Measurements from ENCODE around the gene ANKRD33B.
"Not testable (repeated sequence)": the region's sequence is repeated elsewhere in the genome, so short reads cannot be mapped to it uniquely, and the experiment has no call there.

ANKRD33B gene

DNA sequence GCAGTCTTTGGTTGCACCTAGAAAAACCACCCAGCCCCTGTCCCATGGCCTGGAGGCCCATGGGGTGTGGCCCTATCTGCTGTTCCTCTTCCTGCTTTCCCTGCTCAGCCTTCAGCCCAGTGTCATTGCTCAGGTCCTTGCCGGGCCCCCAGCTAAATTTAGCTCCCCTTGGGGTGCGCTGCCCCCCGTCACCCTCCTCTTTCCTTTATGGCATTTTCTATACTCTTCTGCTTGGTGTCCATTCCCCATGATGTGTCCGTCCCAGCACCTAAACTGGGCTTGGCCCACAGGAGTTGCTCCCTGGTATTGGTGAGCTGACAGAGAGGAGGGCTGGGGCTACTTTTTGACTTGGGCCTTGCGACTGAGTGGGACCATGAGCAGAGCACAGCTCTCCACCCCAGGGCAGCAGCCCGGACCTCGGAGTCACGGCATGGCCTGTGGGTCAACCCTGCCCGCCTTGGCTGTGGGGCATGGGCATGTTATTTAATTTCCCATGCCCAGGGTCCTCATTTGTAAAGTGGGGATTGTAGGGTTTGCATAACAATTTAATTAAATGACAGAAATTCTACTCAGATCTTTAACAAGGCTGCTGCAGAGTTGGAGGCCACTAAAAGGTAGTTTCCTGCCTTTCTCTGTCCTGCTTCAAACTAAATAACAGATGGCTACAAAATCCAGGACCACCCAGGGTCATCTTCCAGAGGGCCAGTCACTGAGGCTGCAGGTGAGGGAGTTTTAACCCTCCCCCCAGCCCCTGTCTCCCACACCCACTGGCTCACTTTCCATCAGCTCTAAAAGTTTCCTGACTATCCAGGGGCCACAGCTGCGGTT is 99.0 kb downstream of the ANKRD33B start:
- DNase-seq, result no peak

DNA sequence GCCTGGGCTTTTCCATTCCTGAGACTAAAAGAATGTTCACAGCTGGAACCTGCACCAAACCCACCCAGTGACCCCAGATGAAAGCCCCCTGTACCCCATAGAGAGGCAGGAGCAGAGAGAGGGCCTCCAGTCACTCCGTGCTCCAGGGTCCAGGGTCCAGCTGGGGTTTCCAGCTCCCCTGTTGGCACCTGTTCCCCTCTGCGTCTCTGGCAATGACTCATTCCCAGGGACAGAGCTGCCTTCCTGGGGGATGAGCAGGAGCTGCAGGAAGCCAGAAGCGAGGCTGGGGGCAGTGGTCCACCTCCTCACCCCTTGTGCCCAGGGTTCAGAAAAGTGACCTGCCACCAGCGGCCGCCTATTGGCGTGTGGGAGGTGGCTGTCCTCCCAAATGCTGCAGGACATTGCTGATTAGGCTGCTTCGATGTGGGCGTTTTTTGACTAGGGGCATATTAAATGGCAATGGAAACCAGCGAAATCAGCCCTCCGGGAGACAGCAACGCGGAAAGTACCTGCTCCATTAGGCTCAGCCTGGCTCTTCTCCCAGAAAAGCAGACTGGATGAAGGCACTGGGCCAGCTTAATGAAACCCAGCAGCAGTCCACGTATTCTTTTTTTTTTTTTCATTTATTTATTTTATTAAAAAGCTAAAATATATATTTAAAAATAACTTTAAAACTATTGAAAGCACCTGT is 99.8 kb downstream of the ANKRD33B start:
- no peak for DNase-seq

DNA sequence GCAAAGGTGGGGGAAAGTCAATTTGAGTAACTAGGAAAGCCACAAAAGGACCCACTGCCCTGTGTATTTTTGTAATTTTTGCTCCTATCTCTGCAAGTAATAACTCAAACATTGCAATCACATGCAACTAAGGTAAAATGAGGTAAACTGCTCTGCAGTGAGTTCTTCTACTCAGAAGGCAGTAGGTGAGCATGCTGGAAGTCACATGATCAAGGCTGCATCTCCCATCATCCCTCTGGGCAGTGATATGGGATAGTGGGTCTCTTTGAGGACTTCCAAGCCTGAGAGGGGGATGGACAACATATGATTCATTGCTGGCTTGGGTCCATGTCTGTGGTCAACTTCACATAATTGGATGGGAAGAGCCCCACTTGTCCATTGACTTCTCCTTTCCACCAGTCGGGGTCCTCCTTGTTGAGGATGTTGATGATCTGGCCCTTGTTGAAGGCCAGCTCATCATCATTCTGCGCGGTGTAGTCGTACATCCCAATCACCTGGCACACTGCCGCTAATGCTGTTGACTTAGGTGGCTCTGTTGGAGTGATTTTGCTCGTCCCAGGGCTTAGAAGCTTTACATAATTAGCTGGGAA is 100.4 kb downstream of the ANKRD33B start:
- DNase-seq, result not testable (repeated sequence)

DNA sequence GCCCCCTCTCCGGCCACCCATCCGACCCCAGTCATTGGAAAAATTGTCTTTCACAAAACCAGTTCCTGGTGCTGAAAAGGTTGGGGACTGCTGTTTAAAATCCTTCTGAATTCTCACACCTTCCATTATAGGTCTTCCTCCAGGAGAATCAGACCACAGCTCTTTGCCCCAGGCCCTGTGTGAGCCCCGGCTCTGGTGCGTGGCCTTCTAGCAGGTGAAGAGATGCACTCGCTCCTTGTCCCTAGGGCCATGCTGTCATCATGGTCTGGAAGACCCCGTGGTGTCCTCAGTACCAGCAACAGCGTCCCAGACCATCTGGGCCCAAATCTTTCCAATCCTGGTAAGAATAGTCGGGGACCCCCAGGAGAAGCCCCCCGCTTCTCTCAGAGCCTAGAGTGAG is 101.9 kb downstream of the ANKRD33B start:
- no peak for DNase-seq

DNA sequence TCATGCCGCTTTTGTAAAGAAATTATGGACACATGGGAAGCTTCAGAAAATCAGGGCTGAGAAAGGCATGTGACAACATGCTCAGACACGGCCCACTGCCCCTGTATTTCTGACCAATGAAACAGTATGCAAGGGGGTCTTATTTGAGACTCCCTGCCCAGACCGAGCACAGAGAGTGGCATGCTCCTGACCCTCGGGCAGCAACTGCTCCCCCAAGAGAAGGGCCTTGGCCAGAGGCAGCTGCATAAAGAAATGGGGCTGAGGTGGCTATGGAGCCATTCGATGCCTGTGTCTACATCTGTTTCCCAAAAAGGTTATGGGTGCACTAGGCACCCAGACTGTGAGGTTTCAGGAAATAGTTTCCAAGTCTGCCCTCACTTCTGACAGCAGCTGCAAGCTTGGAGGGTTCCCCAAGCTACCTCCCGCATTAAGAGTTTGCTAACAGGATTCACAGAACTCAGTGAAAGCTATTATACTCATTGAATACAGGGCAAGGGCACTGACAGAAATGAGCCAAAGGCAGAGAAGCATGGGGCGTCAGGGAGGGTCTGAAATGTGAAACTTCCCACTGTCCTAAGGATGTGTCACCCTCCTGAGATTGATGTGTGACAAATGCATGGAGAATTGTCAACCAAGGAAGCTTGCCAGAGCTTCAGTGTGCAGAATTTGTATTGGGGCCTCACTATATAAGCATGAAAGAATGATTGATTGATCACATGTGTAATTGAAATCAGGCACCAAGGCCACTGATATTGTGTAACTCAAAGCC is 102.8 kb downstream of the ANKRD33B start:
- no peak for DNase-seq

DNA sequence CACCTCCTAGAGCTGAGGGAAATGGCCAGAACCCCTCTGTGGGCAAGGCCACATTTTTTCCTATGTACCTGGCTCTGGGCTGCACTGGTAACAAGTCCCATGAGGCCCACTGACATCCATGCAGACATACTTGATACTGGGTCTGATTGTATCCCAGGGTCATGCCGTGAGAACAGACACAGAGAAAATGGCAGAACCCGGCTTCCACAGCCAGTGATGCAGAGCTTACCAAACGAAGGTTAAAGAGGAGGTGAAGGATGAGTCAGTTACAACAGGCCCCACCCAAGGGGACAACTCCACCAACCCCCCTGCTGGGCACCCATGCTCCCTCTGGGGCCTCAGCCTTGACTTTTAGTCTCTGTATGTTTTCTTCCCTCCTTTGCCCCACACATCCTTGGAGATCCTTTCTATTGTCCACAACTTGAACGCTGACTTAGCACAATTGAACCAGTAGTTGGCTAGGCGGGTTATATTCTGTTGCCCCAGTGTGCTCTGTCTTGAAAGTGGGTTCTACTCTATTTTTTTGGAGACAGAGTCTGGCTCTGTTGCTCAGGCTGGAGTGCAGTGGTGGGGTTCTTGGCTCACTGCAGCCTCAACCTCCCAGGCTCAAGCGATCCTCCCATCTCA is 103.7 kb downstream of the ANKRD33B start:
- no peak for DNase-seq

DNA sequence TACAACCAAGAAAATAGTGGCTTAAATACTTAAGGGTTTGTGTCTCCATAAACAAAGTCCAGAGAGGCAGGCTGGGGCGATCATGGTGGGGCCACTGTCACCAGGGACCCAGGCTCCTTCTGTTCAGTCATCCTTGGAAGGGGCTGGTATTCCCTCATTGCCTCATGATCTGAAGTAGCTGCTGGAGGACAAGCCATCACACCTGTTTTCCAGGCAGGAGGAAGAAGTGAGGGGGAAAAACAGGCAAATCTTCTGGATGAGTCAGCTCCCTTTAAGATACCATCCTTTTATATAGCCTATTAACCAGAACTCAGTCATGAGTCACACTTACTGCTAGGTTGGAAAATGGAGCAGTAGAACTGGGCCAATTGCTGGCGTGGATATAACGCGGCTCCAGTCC is 104.8 kb downstream of the ANKRD33B start:
- DNase-seq, result no peak

DNA sequence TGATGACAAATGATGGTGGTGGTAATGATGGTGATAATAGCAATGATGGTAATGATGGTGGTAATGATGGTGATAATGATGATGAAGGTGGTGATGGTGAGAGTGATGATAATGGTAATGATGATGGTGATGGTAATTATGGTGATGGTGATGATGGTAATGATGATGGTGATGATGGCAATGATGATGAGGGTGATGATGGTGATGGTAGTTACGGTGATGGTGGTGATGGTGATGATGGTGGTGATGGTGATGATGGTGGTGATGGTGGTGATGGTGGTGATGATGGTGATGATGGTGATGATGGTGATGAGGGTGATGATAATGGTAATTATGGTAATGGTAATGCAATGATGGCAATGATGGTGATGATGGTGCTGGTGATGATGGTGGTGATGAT is 106.1 kb downstream of the ANKRD33B start:
- DNase-seq, result no peak

DNA sequence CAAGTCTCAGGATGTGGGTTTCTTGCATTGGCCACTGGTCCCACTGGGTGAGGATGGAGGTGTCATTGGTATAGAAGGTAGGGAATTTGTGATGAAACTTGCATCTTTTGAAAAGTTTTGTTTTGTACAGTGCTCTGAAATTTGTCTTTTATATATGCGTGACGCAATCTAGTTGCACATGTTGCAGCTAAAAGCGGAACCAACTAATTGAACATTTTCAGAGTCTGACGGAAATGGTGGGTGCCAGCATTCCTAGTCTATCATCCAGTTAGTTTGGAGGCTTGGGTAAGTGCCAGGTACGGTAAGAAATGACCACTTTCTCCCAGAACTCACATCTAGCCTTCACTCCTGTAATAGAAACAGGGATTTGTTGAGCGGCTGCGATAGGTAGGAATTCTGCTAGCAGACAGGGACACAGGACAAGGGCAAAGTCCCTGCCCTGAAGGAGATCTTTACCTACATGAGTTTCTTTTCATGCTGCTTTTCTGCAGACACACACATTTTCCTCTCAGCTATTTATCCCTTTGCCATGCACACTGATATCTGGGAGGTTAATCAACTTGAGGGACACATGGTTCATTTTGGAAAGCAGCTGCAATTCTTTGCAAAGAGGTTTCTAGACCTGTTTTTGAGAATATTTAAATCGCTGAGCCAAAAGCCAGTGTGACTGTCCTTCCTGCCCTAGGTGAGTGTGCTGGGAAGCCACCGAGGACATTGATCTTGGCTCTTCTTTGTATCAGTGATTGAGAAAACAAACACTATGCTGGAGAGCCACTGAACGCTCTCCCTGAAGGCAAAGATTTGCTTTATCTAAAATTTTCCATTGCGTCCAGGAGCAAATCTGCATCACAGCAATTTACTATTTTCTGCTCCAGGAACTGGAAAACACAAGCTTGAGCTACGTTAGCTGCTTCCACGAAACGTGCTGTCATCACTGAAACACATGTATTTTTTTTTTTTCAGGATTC is 107.5 kb downstream of the ANKRD33B start:
- DNase-seq, result no peak

DNA sequence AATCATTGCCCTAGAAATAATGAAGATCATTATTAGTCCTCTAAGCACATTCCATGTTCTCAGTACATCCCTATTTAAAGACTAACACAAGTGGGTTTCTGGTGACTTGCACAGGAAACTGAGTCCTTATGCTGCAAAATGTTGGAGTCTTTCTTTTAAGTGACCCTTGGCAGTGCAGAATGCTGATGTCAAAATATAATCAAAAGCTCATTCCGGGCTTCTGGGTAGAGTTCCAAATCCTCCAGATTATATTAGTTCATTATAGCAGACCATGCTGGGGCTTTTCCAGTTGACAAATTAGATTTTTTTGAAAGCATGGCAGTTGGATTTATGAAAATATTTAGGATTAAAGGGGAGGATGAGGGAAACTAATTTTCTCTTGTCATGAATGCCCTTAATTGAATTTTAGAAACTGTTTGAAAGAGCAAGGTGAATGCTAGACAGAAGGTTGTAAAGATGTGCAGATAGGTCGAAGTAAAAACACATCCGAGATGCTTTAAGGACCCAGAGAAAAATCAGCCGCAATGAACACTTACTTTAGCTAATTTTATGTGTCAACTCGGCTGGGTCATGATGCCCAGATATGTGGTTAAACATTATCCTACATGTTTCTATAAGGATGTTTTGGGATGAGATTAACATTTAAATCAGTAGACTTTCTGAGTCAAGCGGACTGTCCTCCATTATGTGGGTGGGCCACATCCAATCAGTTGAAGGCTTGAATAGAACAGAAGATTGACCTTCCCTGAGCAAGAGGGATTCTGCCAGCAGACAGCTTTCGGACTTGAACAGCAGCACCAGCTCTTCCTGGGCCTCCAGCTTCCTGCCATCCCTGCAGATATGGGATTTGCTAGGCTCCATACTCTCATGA is 108.5 kb downstream of the ANKRD33B start:
- DNase-seq, result no peak

DNA sequence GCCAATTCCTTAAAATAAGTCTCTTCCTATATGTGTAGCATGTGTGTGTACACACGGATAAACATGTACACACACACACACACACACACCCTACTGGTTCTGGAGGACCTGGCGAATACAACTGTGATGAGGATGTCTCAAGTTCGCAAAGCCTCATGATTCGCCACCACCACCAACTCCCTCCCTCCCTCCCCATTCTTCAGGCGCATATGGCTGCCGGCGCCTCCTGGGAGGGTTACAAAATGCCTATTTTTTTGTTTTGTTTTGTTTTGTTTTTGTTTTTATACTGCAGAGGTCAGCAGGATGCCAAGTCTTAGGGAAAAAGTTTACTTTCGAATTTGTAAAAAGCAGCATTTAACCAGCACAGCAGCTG is 109.1 kb downstream of the ANKRD33B start:
- no peak for DNase-seq

DNA sequence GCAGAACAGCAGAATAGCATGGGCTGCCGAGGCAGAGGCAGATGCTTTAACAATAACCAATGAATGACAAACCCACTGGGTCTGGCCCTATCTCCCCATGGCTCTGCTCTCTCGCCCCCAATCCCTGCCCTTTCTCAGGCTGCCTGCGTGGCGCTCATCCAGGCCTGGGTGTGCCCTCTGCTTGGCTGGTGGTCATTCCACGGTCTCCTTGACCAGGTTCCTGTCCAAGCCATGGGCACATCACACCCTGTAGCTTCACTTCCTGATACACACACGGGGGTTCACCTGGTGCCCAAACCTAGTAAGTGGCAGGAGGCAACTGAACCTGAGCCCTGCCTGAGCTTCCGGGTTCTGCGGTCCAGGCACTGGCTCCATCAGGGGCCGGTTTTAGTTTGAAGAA is 109.5 kb downstream of the ANKRD33B start:
- no peak for DNase-seq

DNA sequence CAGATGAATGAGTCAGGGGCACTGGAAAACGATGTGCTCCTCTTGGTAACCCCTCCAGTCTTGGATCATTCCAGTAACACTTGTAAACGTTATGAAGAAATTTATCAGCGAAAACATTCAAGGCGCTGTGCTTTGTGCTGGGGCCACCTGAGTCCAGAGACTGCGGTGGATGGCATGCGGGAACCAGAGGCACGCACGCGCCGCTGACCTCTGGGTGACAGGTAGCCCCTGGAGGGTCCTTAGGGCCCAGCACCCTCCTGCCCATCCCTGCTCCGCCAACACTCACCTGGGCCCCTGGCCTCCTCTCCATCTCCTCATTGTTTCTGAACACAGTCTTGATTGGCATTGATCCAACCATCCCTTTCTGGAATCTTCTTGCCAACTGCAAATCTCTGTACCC is 110.2 kb downstream of the ANKRD33B start:
- DNase-seq, result no peak

DNA sequence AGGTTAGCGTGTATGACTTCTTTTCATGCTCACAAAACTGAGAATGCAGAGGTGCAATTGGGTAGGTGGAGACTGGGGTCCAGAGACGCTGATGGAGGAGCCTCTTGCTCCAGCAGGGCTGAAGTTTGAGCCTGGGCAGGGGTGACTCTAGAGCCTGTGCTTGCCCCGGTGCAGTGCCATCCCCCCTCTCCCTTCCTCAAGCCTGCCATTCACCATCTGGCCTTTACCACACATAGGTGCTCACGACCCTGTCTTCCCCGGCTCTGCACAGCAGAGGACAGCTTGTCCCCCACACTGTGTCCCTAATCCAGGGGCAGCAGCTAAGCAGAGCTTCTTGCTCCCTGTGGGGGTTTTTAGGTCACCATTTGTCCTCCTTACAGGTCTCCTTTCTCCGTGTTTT is 110.7 kb downstream of the ANKRD33B start:
- no peak for DNase-seq

DNA sequence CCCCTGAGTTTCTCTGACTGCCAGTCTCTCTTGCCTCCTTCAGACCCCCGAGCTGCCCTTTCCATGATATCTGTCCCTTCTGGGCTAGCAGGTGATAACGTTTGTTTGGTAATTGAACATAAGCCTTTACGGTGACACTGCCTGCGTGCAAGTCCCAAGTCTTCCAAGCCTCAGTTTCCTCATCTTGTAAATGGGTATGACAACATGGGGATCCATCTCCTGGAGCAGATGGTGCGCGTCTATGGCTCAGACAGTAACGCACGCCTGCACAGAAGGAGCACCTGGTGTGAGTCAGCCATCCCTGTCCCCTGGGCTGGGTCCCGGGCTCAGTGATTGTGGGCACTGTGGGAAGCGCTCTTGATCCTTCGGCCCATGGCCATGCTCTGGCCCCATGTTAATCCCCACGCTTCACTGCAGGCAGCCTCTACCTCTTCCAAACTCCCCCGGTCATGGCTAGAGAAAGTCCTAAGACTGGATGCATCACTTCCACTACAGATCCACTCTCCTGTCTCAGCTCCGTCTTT is 111.4 kb downstream of the ANKRD33B start:
- DNase-seq, result no peak

DNA sequence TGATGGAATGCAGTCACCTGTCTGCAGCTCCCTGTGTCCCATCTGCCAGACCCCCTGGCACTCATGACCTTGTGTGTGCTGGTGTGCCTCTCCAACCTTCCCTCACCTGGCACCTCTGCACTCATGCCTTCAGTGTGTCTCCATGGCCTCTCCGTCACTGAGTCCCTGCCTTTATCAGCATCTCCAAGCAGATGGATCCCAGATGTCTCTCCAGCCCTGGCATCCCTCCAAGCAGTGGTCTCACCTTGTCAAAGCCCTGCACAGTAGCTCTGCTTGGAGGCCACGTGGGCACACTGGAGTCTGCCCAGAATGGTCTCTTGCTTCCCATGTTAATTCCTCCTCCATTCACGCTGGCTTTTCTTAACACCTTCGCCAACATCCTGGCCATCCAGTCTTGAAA is 112.4 kb downstream of the ANKRD33B start:
- no peak for DNase-seq

DNA sequence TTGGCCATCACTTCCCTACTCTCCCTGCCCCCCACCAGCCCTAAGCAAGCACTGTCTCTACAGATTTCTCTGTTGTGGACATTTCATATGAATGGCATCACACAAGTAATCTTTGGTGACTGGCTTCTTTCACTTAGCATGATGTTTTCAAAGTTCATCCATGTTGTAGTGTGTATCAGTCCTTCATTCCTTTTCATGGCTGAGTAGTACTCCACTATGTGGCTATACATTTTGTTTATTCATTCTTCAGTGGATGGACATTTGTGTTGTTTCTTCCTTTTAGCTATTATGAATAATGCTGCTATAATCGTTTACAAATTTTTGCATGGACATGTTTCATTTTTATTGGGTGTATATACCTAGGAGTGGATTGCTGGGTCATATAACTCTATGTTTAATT is 113.1 kb downstream of the ANKRD33B start:
- DNase-seq, result no peak

DNA sequence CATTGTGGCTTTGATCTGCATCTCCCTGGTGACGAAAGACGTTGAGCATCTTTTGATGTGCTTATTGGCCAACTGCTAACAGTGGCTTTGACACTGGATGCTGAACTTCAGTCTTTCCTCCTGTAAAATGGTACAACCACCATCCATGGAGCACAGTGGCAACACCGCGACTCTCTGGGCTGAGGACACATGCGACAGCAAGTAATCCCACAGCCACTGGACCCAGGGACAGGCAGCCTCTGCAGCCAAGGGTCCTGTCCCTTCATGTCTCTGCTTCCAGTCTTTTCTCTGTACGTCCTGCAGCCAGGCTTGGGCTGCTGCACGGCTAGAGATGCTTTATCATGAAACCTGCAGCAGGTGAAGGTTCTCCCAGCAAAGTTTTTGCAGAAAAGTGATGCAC is 113.7 kb downstream of the ANKRD33B start:
- DNase-seq, result no peak

DNA sequence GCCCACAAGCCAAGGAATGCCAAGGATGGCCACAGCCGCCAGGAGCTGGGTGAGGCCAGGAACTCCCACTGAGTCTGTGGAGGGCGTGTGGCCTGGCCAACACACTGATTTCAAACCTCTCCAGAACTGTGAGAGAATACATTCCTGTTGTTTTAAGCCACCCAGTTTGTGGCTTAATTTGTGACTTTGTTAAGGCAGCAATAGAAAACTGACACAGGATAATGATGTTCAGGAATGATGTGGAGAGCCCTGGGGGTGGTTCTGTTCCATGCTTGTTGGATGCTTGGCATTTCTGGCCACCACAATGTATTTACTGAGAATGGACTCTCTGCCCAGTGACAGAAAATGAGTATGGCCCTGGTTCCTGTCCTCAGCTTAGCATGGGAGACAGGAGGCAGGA is 114.4 kb downstream of the ANKRD33B start:
- no peak for DNase-seq

DNA sequence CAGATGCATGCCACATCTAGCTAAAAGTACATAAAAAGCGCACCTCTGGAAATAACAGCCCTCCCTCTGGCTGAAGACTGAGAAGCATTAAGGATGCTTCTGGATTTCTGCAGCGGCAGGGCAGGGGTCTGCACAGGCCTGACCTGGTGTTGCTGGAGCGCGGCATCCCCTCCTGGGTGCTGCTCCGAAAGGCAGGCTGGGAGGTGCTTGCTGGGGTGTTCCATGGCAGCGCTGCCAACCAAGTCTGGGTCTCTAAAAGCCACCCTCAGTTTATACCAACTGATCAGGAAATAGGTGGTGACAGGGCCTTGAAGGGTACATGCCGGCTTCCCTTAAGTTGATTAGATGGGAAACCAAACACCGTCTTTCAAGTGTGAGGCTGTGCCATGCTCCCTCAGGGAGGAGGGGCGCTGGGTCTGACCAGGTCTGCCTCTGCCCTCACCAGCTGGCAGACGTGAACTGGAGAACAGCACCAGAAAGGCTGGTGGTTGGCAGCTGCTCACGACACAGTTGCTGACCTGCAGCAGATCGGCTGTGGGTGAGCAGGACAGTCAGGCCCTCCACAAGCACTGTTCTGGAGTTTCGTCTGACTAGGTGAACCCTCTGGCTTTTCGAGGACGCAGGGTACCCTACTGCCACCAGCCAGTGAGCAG is 115.6 kb downstream of the ANKRD33B start:
- no peak for DNase-seq
